Ascending aorta (tissue), 2 donors: ENCODE measurements around the gene KLHL34. TPM values are rescaled to one million over a fixed set of nuclear protein-coding genes. Genes with fewer than 3 reads are reported as not detected.

Source experiments
- DNase-seq, 2 donors: peaks; one replicate each; pipeline ENCODE4 v3.0.0-alpha.2; 2019; ENCODE audit warnings: low spot score in 2 of 2
- H3K27ac ChIP-seq, 2 donors: fragments of 200-600 bp; sonication (generic); one replicate each; pipeline ENCODE4 v1.5.1; 2016 to 2017; ENCODE audit warnings: mild to moderate bottlenecking in 1 of 2
- H3K27me3 ChIP-seq: fragments of 200-600 bp; sonication (generic); one replicate; pipeline ENCODE4 v1.5.1; 2017
- H3K36me3 ChIP-seq, 2 donors: fragments of 200-600 bp; sonication (generic); one replicate each; pipeline ENCODE4 v1.5.1; 2016
- H3K4me1 ChIP-seq, 2 donors: fragments of 200-600 bp; sonication (generic); one replicate each; pipeline ENCODE4 v1.5.1; 2016 to 2017; ENCODE audit warnings: mild to moderate bottlenecking in 1 of 2
- H3K4me3 ChIP-seq, 2 donors: fragments of 200-600 bp; sonication (generic); one replicate each; pipeline ENCODE4 v1.5.1; 2016 to 2017; ENCODE audit warnings: mild to moderate bottlenecking in 1 of 2
- H3K9me3 ChIP-seq, 2 donors: fragments of 200-600 bp; sonication (generic); one replicate each; pipeline ENCODE4 v1.5.1; 2016
- CTCF ChIP-seq, 3 experiments: fragments of 200-600 bp in 2 of 3; fragments of 450-650 bp in 1 of 3; sonication (generic) in 2 of 3; IDR thresholded peaks; one replicate each; pipeline ENCODE4 v1.5.1; 2016 to 2019; ENCODE audit warnings: antibody characterized with exemption in 3 of 3, mild to moderate bottlenecking in 1 of 3, moderate library complexity in 1 of 3
- intact Hi-C: fragments of 100-400 bp; cut with DNase I; formaldehyde crosslinking; loops from one replicate; pipeline ENCODE4 v1.15.1; 2023
- total RNA-seq: library from RNA; depleted of rRNA; stranded (reverse); fragments of >200 nt; gene quantifications from one replicate; pipeline ENCODE4 v1.1.0, GENCODE V29; 2016

Gene KLHL34
- total RNA-seq, 1 donor from 2014 or later = not detected

- no peaks in the 10 kb centered on the region for H3K9me3 ChIP-seq
- H3K27ac ChIP-seq = no peak overlapping the region
- no peaks in the 10 kb centered on the region for H3K4me1 ChIP-seq
- intact Hi-C loops = no loop called here
- no peaks in the 10 kb centered on the region for H3K36me3 ChIP-seq
- H3K27me3 ChIP-seq = no peaks in the 10 kb centered on the region
- H3K4me3 ChIP-seq = no peak overlapping the region
- no peak for DNase-seq
- TF ChIP-seq CTCF (IDR thresholded peaks at IDR 0.05) = no peak
These were observed 41.0 kb upstream of the KLHL34 start for GRCh38 chrX:21699136-21699535.

- no peaks in the 10 kb centered on the region for H3K27me3 ChIP-seq
- intact Hi-C loops = no loop called here
- no peaks in the 10 kb centered on the region for H3K36me3 ChIP-seq
- H3K4me1 ChIP-seq = no peaks in the 10 kb centered on the region
- H3K27ac ChIP-seq = no peak overlapping the region
- no peak for DNase-seq
- H3K4me3 ChIP-seq = no peak overlapping the region
- no peak for TF ChIP-seq CTCF (IDR thresholded peaks at IDR 0.05)
- no peaks in the 10 kb centered on the region for H3K9me3 ChIP-seq
These were observed 40.1 kb upstream of the KLHL34 start for GRCh38 chrX:21698272-21698671.

GRCh38 chrX:21691512-21692018 lies 33.4 kb upstream of the KLHL34 start:
- Histone ChIP-seq H3K9me3 (no peaks in the 10 kb centered on the region), H3K36me3 (no peaks in the 10 kb centered on the region), H3K27me3 (no peaks in the 10 kb centered on the region), H3K4me1 (no peaks in the 10 kb centered on the region), H3K27ac (no peak overlapping the region), H3K4me3 (no peak overlapping the region)
- DNase-seq = no peak
- no peak for TF ChIP-seq CTCF (IDR thresholded peaks at IDR 0.05)
- intact Hi-C loops = no loop called here

GRCh38 chrX:21683941-21684340 lies 25.8 kb upstream of the KLHL34 start:
- Histone ChIP-seq H3K4me3 (no peak overlapping the region), H3K36me3 (no peaks in the 10 kb centered on the region), H3K27me3 (no peaks in the 10 kb centered on the region), H3K27ac (no peak overlapping the region), H3K4me1 (no peaks in the 10 kb centered on the region), H3K9me3 (no peaks in the 10 kb centered on the region)
- intact Hi-C loops = no loop called here
- no peak for TF ChIP-seq CTCF (IDR thresholded peaks at IDR 0.05)
- DNase-seq = no peak

GRCh38 chrX:21678048-21678612 lies 20.0 kb upstream of the KLHL34 start:
- Histone ChIP-seq H3K27me3 (no peaks in the 10 kb centered on the region), H3K9me3 (no peaks in the 10 kb centered on the region), H3K4me1 (no peaks in the 10 kb centered on the region), H3K4me3 (no peak overlapping the region), H3K27ac (no peak overlapping the region), H3K36me3 (no peaks in the 10 kb centered on the region)
- intact Hi-C loops = no loop called here
- no peak for DNase-seq
- no peak for TF ChIP-seq CTCF (IDR thresholded peaks at IDR 0.05)

- Histone ChIP-seq H3K4me1 (no peaks in the 10 kb centered on the region), H3K9me3 (no peaks in the 10 kb centered on the region), H3K4me3 (no peak overlapping the region), H3K27ac (no peak overlapping the region), H3K27me3 (no peaks in the 10 kb centered on the region), H3K36me3 (no peaks in the 10 kb centered on the region)
- no peak for DNase-seq
- no peak for TF ChIP-seq CTCF (IDR thresholded peaks at IDR 0.05)
- intact Hi-C loops = no loop called here
These were observed 17.8 kb upstream of the KLHL34 start for GRCh38 chrX:21675931-21676330.
